Measurements from ENCODE around the gene PLEKHG4B. TPM values are rescaled to one million over a fixed set of nuclear protein-coding genes. Genes with fewer than 3 reads are reported as not detected.

PLEKHG4B gene
- total and polyA plus RNA-seq, 7 donors, result 0.01 TPM; not detected in 6

GRCh38 chr5:142246-142810, 50.4 kb downstream of the PLEKHG4B start:
- Histone ChIP-seq H3K9me3 (peaks cover 7% of the 10 kb centered on the region), H3K36me3 (ENCODE audit: insufficient read depth in 1 of 2, low read depth in 1 of 2) (no peaks in the 10 kb centered on the region), H3K27me3 (ENCODE audit: insufficient read depth in 3 of 3, low read length in 2 of 3) (no peaks in the 10 kb centered on the region), H3K4me1 (no peaks in the 10 kb centered on the region), H3K27ac (no peak overlapping the region), H3K4me3 (no peak overlapping the region)
- no peak for DNase-seq
- WGBS, 3 donors, result 91 to 93% (median 92%) methylated on average over 18 of the region's 18 CpGs
- intact Hi-C loops (cut with DNase I), result no loop called here
- ATAC-seq, result no peak
- no peak for TF ChIP-seq CTCF (IDR thresholded peaks at IDR 0.05)

GRCh38 chr5:143041-143440, 51.1 kb downstream of the PLEKHG4B start:
- 77 to 84% (median 84%) methylated on average over 17 of the region's 17 CpGs for WGBS, 3 donors
- Histone ChIP-seq H3K9me3 (peaks cover 8% of the 10 kb centered on the region), H3K27ac (no peak overlapping the region), H3K4me1 (no peaks in the 10 kb centered on the region), H3K4me3 (no peak overlapping the region), H3K27me3 (ENCODE audit: insufficient read depth in 3 of 3, low read length in 2 of 3) (no peaks in the 10 kb centered on the region), H3K36me3 (ENCODE audit: insufficient read depth in 1 of 2, low read depth in 1 of 2) (no peaks in the 10 kb centered on the region)
- intact Hi-C loops (cut with DNase I), result no loop called here
- DNase-seq (no peak), ATAC-seq (no peak)
- no peak for TF ChIP-seq CTCF (IDR thresholded peaks at IDR 0.05)

- 81 to 95% (median 90%) methylated on average over 8 of the region's 8 CpGs for WGBS, 3 donors
- Histone ChIP-seq H3K4me3 (no peak overlapping the region), H3K9me3 (peaks cover 8% of the 10 kb centered on the region), H3K27me3 (ENCODE audit: insufficient read depth in 3 of 3, low read length in 2 of 3) (no peaks in the 10 kb centered on the region), H3K36me3 (ENCODE audit: insufficient read depth in 1 of 2, low read depth in 1 of 2) (no peaks in the 10 kb centered on the region), H3K4me1 (no peaks in the 10 kb centered on the region), H3K27ac (no peak overlapping the region)
- TF ChIP-seq CTCF (IDR thresholded peaks at IDR 0.05), result no peak
- no peak for ATAC-seq
- intact Hi-C loops (cut with DNase I), result no loop called here
- DNase-seq, result no peak
These were observed 53.0 kb downstream of the PLEKHG4B start for GRCh38 chr5:144941-145340.

GRCh38 chr5:145585-146323, 53.8 kb downstream of the PLEKHG4B start:
- H3K4me3 ChIP-seq, result no peak overlapping the region
- intact Hi-C loops (cut with DNase I), result no loop called here
- no peak for TF ChIP-seq CTCF (IDR thresholded peaks at IDR 0.05)
- no peaks in the 10 kb centered on the region for H3K36me3 ChIP-seq (ENCODE audit: insufficient read depth in 1 of 2, low read depth in 1 of 2)
- 56 to 92% (median 89%) methylated on average over 7 of the region's 7 CpGs for WGBS, 3 donors
- H3K9me3 ChIP-seq, result peaks cover 8% of the 10 kb centered on the region
- no peaks in the 10 kb centered on the region for H3K27me3 ChIP-seq (ENCODE audit: insufficient read depth in 3 of 3, low read length in 2 of 3)
- DNase-seq (no peak), ATAC-seq (no peak)
- no peaks in the 10 kb centered on the region for H3K4me1 ChIP-seq
- H3K27ac ChIP-seq, result no peak overlapping the region
